ENCODE data around the gene RNF135.
"Not testable (repeated sequence)": the region's sequence is repeated elsewhere in the genome, so short reads cannot be mapped to it uniquely, and the experiment has no call there.

RNF135 gene

GRCh38 chr17:30929081-30929633 lies 41.7 kb upstream of the RNF135 start:
- H2AFZ ChIP-seq (ENCODE audit: low read depth) = no peak overlapping the region

GRCh38 chr17:30929861-30930260 lies 41.0 kb upstream of the RNF135 start:
- H3K27ac ChIP-seq; H3K4me1 ChIP-seq (ENCODE audit: low read depth, poor library complexity, severe bottlenecking); H3K79me2 ChIP-seq (ENCODE audit: insufficient read depth, low read depth): not testable (repeated sequence)

More at GRCh38 chr17:30929081-30929633, 41.7 kb upstream of the RNF135 start:
- H4K20me1 ChIP-seq (ENCODE audit: insufficient read depth) = no peaks in the 10 kb centered on the region
- TF ChIP-seq, protein P1, sequence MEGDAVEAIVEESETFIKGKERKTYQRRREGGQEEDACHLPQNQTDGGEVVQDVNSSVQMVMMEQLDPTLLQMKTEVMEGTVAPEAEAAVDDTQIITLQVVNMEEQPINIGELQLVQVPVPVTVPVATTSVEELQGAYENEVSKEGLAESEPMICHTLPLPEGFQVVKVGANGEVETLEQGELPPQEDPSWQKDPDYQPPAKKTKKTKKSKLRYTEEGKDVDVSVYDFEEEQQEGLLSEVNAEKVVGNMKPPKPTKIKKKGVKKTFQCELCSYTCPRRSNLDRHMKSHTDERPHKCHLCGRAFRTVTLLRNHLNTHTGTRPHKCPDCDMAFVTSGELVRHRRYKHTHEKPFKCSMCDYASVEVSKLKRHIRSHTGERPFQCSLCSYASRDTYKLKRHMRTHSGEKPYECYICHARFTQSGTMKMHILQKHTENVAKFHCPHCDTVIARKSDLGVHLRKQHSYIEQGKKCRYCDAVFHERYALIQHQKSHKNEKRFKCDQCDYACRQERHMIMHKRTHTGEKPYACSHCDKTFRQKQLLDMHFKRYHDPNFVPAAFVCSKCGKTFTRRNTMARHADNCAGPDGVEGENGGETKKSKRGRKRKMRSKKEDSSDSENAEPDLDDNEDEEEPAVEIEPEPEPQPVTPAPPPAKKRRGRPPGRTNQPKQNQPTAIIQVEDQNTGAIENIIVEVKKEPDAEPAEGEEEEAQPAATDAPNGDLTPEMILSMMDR (conservative IDR thresholded peaks at IDR 0.05; ENCODE audit: low read depth, low read length) = no peak
- H3K9ac ChIP-seq = no peak overlapping the region
- no peaks in the 10 kb centered on the region for H3K36me3 ChIP-seq (ENCODE audit: insufficient read depth)
- no peak overlapping the region for H3K4me2 ChIP-seq
- H3K4me1 ChIP-seq (ENCODE audit: low read depth, poor library complexity, severe bottlenecking) = peaks cover 10% of the 10 kb centered on the region
- H3K27ac ChIP-seq = no peak overlapping the region
- no peaks in the 10 kb centered on the region for H3K79me2 ChIP-seq (ENCODE audit: insufficient read depth, low read depth)
- H3K27me3 ChIP-seq (ENCODE audit: insufficient read depth, low read depth) = no peaks in the 10 kb centered on the region
- H3K4me3 ChIP-seq (IDR thresholded peaks at IDR 0.05; ENCODE audit: insufficient read depth, low read depth, low read length) = no peak overlapping the region

GRCh38 chr17:30930495-30930894 lies 40.3 kb upstream of the RNF135 start:
- no peak overlapping the region for H3K4me2 ChIP-seq
- H3K27me3 ChIP-seq (ENCODE audit: insufficient read depth, low read depth) = no peaks in the 10 kb centered on the region
- no peaks in the 10 kb centered on the region for H4K20me1 ChIP-seq (ENCODE audit: insufficient read depth)
- H3K9ac ChIP-seq = no peak overlapping the region
- peaks cover 10% of the 10 kb centered on the region for H3K4me1 ChIP-seq (ENCODE audit: low read depth, poor library complexity, severe bottlenecking)
- H3K27ac ChIP-seq = no peak overlapping the region
- H3K36me3 ChIP-seq (ENCODE audit: insufficient read depth) = no peaks in the 10 kb centered on the region
- no peak overlapping the region for H3K4me3 ChIP-seq (IDR thresholded peaks at IDR 0.05; ENCODE audit: insufficient read depth, low read depth, low read length)
- TF ChIP-seq, protein P1 (conservative IDR thresholded peaks at IDR 0.05; ENCODE audit: low read depth, low read length) = no peak
- no peak overlapping the region for H2AFZ ChIP-seq (ENCODE audit: low read depth)
- no peaks in the 10 kb centered on the region for H3K79me2 ChIP-seq (ENCODE audit: insufficient read depth, low read depth)

More at GRCh38 chr17:30929861-30930260, 41.0 kb upstream of the RNF135 start:
- not testable (repeated sequence) for H3K9ac ChIP-seq; H3K36me3 ChIP-seq (ENCODE audit: insufficient read depth); H4K20me1 ChIP-seq (ENCODE audit: insufficient read depth); H2AFZ ChIP-seq (ENCODE audit: low read depth); H3K4me2 ChIP-seq; H3K4me3 ChIP-seq (IDR thresholded peaks at IDR 0.05; ENCODE audit: insufficient read depth, low read depth, low read length); H3K27me3 ChIP-seq (ENCODE audit: insufficient read depth, low read depth)

DNA sequence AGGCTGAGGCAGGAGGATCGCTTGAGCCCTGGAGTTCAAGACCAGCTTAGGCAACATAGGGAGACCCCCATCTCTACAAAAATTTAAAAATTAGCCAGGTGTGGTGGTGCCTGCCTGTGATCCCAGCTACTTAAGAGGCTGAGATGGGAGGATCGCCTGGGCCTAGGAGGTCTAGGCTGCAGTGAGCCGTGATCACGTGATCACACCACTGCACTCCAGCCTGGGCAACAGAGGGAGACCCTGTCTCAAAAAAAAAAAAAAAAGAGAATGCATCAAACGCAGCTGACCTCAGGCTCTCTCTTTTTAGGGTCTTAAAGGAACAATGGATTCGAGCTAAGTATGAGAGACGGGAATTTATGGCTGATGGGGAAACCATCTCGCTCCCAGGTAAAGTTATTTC lies 39.3 kb upstream of the RNF135 start:
- H3K4me1 ChIP-seq (ENCODE audit: low read depth, poor library complexity, severe bottlenecking); H4K20me1 ChIP-seq (ENCODE audit: insufficient read depth); H3K4me2 ChIP-seq; H2AFZ ChIP-seq (ENCODE audit: low read depth); H3K27ac ChIP-seq; H3K36me3 ChIP-seq (ENCODE audit: insufficient read depth); H3K79me2 ChIP-seq (ENCODE audit: insufficient read depth, low read depth); H3K27me3 ChIP-seq (ENCODE audit: insufficient read depth, low read depth); H3K9ac ChIP-seq; H3K4me3 ChIP-seq (IDR thresholded peaks at IDR 0.05; ENCODE audit: insufficient read depth, low read depth, low read length): not testable (repeated sequence)

- Histone ChIP-seq H3K4me3 (IDR thresholded peaks at IDR 0.05; ENCODE audit: insufficient read depth, low read depth, low read length) (no peak overlapping the region), H4K20me1 (ENCODE audit: insufficient read depth) (no peaks in the 10 kb centered on the region), H2AFZ (ENCODE audit: low read depth) (no peak overlapping the region), H3K36me3 (ENCODE audit: insufficient read depth) (no peaks in the 10 kb centered on the region), H3K4me2 (no peak overlapping the region), H3K27me3 (ENCODE audit: insufficient read depth, low read depth) (no peaks in the 10 kb centered on the region), H3K79me2 (ENCODE audit: insufficient read depth, low read depth) (no peaks in the 10 kb centered on the region), H3K27ac (no peak overlapping the region), H3K4me1 (ENCODE audit: low read depth, poor library complexity, severe bottlenecking) (peaks cover 12% of the 10 kb centered on the region), H3K9ac (no peak overlapping the region)
- TF ChIP-seq, protein P1 (conservative IDR thresholded peaks at IDR 0.05; ENCODE audit: low read depth, low read length) = no peak
Observed at GRCh38 chr17:30933966-30934365, 36.9 kb upstream of the RNF135 start.
